HPDE6-E6E7 (cell line): ENCODE data around the gene MPHOSPH9.
A peak's percentile ranks its signal among the peaks of the same experiment; 100 is the strongest.

Experiments
- DNase-seq: peaks from one replicate; pipeline ENCODE4 v3.0.0; 2011; ENCODE audit warnings: missing footprints; ENCODE audit errors: extremely low spot score

MPHOSPH9 gene

GRCh38 chr12:123126294-123127181 is 106.4 kb downstream of the MPHOSPH9 start:
- peak; percentile 90 for DNase-seq

- DNase-seq = no peak
Measured at GRCh38 chr12:123122626-123123025, 110.3 kb downstream of the MPHOSPH9 start.

- no peak for DNase-seq
Measured at GRCh38 chr12:123121670-123122069, 111.3 kb downstream of the MPHOSPH9 start.

GRCh38 chr12:123120452-123121166 is 112.3 kb downstream of the MPHOSPH9 start:
- DNase-seq = no peak

- DNase-seq = no peak
Measured at GRCh38 chr12:123119808-123120207, 113.1 kb downstream of the MPHOSPH9 start.

- DNase-seq = no peak
Measured at GRCh38 chr12:123118497-123118896, 114.4 kb downstream of the MPHOSPH9 start.

- no peak for DNase-seq
Measured at GRCh38 chr12:123115409-123116121, 117.4 kb downstream of the MPHOSPH9 start.

GRCh38 chr12:123114304-123115083 is 118.4 kb downstream of the MPHOSPH9 start:
- DNase-seq = no peak

- DNase-seq = no peak
Measured at GRCh38 chr12:123113026-123113425, 119.9 kb downstream of the MPHOSPH9 start.

GRCh38 chr12:123111498-123112165 is 121.3 kb downstream of the MPHOSPH9 start:
- no peak for DNase-seq

GRCh38 chr12:123109319-123109772 is 123.6 kb downstream of the MPHOSPH9 start:
- DNase-seq = no peak

GRCh38 chr12:123108682-123109066 is 124.3 kb downstream of the MPHOSPH9 start:
- no peak for DNase-seq

- DNase-seq = no peak
Measured at GRCh38 chr12:123107926-123108681, 124.8 kb downstream of the MPHOSPH9 start.

GRCh38 chr12:123106640-123107359 is 126.1 kb downstream of the MPHOSPH9 start:
- no peak for DNase-seq

GRCh38 chr12:123105211-123105826 is 127.6 kb downstream of the MPHOSPH9 start:
- DNase-seq = no peak

- no peak for DNase-seq
Measured at GRCh38 chr12:123104809-123105208, 128.1 kb downstream of the MPHOSPH9 start.
